ENCODE data around the gene CCL7.

The CCL7 gene

DNA sequence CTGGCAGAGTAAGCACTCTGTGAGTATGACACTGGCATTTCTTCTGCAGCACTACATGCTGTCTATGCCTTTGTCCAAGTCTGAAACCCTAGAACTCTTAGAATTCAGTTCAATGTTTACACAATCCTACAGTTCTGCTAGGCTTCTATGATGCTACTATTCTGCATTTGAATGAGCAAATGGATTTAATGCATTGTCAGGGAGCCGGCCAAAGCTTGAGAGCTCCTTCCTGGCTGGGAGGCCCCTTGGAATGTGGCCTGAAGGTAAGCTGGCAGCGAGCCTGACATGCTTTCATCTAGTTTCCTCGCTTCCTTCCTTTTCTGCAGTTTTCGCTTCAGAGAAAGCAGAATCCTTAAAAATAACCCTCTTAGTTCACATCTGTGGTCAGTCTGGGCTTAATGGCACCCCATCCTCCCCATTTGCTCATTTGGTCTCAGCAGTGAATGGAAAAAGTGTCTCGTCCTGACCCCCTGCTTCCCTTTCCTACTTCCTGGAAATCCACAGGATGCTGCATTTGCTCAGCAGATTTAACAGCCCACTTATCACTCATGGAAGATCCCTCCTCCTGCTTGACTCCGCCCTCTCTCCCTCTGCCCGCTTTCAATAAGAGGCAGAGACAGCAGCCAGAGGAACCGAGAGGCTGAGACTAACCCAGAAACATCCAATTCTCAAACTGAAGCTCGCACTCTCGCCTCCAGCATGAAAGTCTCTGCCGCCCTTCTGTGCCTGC lies 15.2 kb upstream of the CCL7 start, which contains the start of gene CCL2:
CCL2 (plus strand) TSS at position 635 of the 730 bp plus-strand sequence; CDS start at position 700, 65 bp downstream.
- TF ChIP-seq, protein P1, sequence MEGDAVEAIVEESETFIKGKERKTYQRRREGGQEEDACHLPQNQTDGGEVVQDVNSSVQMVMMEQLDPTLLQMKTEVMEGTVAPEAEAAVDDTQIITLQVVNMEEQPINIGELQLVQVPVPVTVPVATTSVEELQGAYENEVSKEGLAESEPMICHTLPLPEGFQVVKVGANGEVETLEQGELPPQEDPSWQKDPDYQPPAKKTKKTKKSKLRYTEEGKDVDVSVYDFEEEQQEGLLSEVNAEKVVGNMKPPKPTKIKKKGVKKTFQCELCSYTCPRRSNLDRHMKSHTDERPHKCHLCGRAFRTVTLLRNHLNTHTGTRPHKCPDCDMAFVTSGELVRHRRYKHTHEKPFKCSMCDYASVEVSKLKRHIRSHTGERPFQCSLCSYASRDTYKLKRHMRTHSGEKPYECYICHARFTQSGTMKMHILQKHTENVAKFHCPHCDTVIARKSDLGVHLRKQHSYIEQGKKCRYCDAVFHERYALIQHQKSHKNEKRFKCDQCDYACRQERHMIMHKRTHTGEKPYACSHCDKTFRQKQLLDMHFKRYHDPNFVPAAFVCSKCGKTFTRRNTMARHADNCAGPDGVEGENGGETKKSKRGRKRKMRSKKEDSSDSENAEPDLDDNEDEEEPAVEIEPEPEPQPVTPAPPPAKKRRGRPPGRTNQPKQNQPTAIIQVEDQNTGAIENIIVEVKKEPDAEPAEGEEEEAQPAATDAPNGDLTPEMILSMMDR (IDR thresholded peaks at IDR 0.05): no peak

DNA sequence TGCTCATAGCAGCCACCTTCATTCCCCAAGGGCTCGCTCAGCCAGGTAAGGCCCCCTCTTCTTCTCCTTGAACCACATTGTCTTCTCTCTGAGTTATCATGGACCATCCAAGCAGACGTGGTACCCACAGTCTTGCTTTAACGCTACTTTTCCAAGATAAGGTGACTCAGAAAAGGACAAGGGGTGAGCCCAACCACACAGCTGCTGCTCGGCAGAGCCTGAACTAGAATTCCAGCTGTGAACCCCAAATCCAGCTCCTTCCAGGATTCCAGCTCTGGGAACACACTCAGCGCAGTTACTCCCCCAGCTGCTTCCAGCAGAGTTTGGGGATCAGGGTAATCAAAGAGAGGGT lies 14.7 kb upstream of the CCL7 start:
- TF ChIP-seq, protein P1 (IDR thresholded peaks at IDR 0.05): no peak

DNA sequence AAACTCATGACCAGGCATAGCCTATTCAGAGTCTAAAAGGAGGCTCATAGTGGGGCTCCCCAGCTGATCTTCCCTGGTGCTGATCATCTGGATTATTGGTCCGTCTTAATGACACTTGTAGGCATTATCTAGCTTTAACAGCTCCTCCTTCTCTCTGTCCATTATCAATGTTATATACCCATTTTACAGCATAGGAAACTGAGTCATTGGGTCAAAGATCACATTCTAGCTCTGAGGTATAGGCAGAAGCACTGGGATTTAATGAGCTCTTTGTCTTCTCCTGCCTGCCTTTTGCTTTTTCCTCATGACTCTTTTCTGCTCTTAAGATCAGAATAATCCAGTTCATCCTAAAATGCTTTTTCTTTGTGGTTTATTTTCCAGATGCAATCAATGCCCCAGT lies 14.2 kb upstream of the CCL7 start:
- TF ChIP-seq, protein P1 (IDR thresholded peaks at IDR 0.05): no peak

DNA sequence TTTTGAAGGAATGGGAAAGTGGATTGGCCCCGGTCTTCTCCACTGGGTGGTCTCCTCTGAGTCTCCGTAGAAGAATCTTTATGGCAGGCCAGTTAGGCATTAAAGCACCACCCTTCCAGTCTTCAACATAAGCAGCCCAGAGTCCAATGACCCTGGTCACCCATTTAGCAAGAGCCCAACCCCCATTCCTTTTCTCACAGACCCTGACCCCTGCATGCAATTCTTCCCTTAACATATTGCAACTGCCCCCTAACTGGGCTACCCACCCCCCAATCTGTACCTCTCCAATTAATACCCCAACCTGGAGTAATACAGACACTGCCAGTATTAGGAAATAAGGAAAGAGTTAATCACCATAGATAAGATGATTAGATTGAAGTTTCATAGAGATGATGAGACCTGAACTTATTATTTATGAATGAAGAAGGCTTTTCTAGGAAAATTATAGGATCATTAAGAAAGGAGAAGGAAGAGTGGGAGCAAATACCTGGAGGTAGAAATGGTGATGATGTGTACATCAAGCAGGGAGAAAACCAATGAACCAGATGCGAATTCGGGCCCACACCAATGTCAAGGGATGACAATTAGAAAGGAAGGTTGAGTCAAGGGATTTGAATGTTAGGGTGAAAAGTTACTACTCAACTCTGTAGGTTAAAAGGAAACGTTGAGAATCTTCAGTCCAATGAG lies 12.6 kb upstream of the CCL7 start:
- TF ChIP-seq, protein P1 (IDR thresholded peaks at IDR 0.05): no peak

DNA sequence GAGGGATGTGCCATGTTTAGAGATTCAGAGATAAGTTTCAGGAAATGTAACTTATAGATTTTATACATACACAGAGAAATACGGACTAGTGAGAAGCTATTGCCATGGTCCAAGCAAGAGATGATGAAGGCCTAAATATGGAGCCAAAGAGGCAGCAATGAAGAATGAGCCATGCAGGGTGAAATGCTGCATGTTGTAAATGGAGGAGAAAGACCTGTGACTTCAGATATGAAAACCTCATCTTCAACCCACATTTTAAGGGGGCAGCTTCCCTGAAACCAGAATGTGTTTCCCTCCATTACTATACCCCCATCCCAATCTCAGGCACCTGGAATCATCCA lies 12.1 kb upstream of the CCL7 start:
- TF ChIP-seq, protein P1 (IDR thresholded peaks at IDR 0.05): no peak

DNA sequence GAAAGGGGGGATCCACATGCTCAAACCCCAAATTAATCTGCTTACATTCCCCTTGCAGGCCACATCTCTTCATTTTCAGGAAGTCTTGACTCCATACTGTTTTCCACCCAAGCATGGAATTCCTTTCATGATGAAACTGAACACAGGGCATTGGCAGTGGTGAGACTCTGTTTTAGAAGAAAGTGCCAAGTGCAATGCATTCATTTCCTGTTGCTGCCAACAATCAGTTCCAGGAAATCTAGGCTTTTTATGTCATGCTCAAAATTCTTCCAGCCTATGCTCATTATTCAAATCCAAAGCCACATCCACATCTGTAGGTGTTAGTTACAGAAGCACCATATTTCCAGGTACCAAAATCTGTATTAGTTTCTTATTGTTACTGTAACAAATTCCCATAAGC lies 10.9 kb upstream of the CCL7 start:
- TF ChIP-seq, protein P1 (IDR thresholded peaks at IDR 0.05): no peak

DNA sequence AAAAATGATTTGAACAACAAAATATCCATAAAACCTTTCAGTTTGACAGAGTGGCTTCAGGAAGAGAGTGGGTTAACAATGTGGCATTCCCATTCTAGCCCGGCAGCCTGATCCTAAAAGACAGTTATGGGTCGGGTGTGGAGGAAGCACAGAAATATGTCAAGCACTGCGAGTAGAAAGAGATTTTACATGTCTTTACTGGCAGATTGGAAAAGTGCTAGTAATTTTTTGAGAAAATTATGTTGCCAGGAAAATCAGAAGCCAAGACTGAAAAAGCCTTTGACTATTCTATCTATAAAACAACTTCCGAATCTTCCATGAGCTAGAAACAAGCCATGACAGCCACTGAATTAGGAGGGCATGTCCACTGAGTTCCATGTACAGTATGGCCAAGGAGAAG lies 9.2 kb upstream of the CCL7 start:
- TF ChIP-seq, protein P1 (IDR thresholded peaks at IDR 0.05): no peak

All from LNCAP (cell line).